Epithelial cell of proximal tubule (primary cell): ENCODE results near the gene C8A. TPM values are rescaled to one million over a fixed set of nuclear protein-coding genes. Genes with fewer than 3 reads are reported as not detected.

Experiments
- DNase-seq: peaks from one replicate; pipeline ENCODE4 v3.0.0-alpha.2; 2011; ENCODE audit warnings: low read depth
- H3K4me3 ChIP-seq: 2 replicates; pipeline ENCODE4 v1.5.1; 2011; ENCODE audit warnings: low read depth, mild to moderate bottlenecking, low read length
- total RNA-seq: library from RNA; depleted of rRNA; stranded (reverse); fragments of >200 nt; gene quantifications from 2 replicates; pipeline ENCODE4 v1.2.3, GENCODE V29; 2015
- TF ChIP-seq, protein P1 (sequence below): conservative IDR thresholded peaks from 2 replicates; pipeline ENCODE4 v1.5.1; 2012; ENCODE audit warnings: low read depth, mild to moderate bottlenecking, low read length

Gene C8A
- total RNA-seq, 1 donor from 2014 or later: not detected

- DNase-seq: no peak
- H3K4me3 ChIP-seq: no peak overlapping the region
Observed at GRCh38 chr1:56836359-56836758, 18.2 kb upstream of the C8A start.

DNA sequence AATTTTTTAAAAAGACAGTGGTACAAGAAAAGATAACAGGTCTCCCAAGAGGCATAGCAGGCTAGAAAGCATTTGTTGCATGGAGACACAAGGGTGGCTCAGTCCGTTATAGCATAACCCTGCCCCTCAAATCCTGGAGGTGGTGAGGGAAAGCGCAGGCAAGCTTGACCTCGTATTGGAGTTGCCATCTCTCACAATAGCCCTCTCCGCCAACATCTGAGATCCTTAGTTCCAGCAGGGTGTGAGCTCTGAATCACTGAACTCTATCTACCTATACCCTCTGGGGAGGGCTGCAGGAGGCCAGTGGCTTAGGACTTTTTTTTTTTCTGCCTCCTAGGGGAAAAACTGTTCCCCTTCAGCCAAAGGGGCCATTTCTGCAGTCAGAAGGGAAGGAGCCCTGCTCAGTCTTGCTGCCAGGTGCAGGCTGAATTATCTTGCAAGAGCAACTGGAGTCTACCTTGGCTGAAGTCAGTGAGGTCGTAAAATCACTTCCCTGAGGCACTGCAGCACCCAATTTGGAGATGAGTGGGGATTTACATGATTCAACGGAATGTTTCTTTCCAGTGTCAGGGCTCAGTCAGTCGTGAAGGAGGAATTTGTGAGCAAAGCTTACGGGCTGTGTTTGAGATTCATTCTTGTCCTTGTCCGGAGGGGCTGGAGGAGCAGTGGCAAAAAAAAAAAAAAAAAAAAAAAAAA is 17.2 kb upstream of the C8A start:
- no peak overlapping the region for H3K4me3 ChIP-seq
- TF ChIP-seq, protein P1, sequence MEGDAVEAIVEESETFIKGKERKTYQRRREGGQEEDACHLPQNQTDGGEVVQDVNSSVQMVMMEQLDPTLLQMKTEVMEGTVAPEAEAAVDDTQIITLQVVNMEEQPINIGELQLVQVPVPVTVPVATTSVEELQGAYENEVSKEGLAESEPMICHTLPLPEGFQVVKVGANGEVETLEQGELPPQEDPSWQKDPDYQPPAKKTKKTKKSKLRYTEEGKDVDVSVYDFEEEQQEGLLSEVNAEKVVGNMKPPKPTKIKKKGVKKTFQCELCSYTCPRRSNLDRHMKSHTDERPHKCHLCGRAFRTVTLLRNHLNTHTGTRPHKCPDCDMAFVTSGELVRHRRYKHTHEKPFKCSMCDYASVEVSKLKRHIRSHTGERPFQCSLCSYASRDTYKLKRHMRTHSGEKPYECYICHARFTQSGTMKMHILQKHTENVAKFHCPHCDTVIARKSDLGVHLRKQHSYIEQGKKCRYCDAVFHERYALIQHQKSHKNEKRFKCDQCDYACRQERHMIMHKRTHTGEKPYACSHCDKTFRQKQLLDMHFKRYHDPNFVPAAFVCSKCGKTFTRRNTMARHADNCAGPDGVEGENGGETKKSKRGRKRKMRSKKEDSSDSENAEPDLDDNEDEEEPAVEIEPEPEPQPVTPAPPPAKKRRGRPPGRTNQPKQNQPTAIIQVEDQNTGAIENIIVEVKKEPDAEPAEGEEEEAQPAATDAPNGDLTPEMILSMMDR: no peak
- peak; percentile 90 for DNase-seq

More at GRCh38 chr1:56836359-56836758, 18.2 kb upstream of the C8A start:
- TF ChIP-seq, protein P1: no peak

DNA sequence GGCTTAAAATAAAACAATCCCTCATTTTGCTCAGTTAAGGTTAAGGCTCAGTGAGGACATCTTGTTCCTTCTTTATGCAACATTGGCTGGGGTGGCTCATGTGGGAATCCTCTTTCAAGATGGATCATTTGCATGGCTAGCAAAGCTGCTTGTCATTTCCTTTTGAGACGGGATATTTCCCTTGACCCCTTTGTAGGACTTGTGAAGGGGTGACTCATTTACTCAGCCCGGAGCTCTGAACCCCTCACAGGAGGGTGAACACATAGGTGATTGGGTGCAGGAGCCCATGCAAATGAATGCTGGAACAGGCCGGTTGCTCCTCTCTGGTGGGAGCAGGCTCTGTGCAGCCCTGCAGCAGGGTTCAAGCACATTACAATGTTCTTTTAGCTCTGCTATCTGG is 15.8 kb upstream of the C8A start:
- peak; percentile 40 for DNase-seq
- no peak overlapping the region for H3K4me3 ChIP-seq
- TF ChIP-seq, protein P1: no peak

GRCh38 chr1:56843544-56843943 is 11.1 kb upstream of the C8A start:
- DNase-seq: no peak
- TF ChIP-seq, protein P1: no peak
- H3K4me3 ChIP-seq: no peak overlapping the region

GRCh38 chr1:56844545-56845136 is 10.0 kb upstream of the C8A start:
- no peak for DNase-seq
- TF ChIP-seq, protein P1: no peak
- no peak overlapping the region for H3K4me3 ChIP-seq

GRCh38 chr1:56845343-56845742 is 9.3 kb upstream of the C8A start:
- TF ChIP-seq, protein P1: no peak
- no peak overlapping the region for H3K4me3 ChIP-seq
- DNase-seq: no peak

GRCh38 chr1:56849750-56850149 is 4.8 kb upstream of the C8A start:
- DNase-seq: no peak
- no peak overlapping the region for H3K4me3 ChIP-seq
- TF ChIP-seq, protein P1: no peak
